ENCODE data around the gene RPL26.
"Not testable (repeated sequence)": the region's sequence is repeated elsewhere in the genome, so short reads cannot be mapped to it uniquely, and the experiment has no call there.

RPL26 gene

DNA sequence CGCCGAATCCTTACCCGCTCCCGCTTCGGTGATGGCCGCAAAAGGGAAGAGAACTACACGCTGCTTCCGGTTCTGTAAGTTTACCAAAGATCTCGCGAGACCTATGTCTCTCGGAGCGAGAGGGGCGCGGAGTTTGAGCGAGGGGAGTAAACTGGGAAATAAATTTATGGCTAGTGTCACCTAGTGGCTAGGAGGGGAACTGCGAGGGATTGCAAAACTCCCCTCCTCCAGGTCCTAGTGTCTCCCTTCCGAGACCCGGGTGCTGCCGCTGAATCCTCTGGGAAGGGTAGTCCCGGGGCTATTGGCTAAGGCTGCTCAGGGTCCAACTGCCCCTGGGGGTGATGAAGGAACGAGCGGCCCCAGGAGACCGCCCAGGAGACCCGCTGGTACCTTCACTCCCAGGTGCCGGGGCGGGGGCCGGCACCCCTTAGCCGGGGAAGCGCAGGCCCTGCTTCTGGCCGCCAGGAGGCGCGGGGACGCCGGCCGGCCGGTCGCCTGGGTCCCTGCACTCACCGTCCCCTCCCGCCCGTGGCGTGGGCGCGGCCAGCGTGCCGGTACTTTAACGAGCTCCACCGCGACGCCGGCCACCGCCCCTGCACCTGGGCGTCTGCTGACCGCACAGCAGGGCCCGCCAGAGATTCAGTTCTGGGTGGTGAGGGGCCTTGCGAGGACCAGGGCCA, at the start of gene RPL26:
Gene RPL26, minus strand, starts transcription at position 51 of the 680 bp plus-strand sequence. CDS start 883 bp downstream, outside the sequence.
- DNase-seq: peak; percentile 84

DNA sequence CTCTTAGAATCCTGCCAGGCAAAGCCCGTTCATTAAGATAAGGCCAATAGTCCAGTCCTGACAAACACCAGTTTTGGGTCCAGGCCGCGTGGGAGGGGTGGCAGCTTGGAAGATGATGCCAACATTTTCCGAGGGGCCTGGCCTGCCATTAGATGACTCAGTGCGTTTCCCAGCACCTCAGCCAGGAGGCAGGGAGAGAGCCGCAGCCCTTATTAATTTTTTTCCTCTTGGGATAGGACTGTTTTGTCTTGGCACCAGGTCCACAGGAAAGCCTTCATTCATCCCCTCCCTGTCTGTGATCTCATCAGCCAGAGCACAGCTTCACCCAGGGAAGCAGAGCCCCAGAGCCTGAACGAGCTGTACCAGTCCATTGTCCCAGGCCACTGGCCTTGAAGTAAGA, 48.0 kb upstream of the RPL26 start:
- no peak for DNase-seq

DNA sequence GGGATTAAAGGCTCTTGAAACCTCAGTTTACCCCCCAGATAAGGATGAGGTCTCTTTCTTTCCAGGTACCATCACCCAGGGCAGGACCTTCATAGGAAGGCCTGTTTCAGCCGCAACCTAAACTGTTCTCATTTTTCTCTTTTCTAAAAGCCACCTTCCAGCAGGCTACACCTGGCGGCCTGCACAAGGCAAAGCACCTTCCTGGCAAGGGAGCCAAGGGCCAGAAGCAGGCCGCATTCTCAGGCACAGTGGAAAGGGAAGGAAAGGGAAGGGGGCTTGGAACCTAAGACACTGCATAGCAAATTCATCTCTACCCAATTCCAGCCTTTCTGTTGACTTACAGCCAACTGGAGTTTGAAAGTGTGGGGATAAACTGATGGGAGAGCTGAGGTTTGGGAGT, 43.8 kb upstream of the RPL26 start:
- no peak for DNase-seq

DNA sequence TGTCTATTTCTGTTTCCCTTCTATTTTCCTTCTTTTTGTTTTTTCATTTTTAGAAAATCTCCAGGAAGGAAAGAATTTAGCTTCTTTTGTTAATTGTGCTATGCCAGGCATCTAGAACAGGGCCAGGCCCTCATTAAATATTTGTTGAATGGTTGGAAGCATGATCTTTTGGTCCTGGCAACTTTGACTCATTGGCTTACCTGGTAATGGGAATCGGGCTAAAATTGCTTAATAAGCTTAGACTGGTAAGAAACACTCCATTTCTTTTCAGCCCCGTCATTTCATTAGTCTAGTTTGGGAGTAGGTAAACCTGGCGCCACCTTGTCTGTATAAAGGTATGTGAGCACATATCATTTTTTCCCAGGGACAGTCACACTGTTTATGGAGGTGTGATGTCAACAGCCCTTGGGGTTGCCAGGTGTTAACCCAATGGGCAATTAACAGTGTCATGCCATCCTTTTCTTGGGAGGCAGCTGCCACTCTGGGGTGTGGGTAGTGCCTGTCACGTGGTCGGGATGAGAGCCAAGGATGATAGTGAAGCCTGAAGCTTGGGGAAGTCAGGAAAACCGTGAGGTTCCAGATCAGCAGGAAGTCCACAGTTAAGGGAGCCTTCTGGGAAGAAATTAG, 43.2 kb upstream of the RPL26 start:
- no peak for DNase-seq

DNA sequence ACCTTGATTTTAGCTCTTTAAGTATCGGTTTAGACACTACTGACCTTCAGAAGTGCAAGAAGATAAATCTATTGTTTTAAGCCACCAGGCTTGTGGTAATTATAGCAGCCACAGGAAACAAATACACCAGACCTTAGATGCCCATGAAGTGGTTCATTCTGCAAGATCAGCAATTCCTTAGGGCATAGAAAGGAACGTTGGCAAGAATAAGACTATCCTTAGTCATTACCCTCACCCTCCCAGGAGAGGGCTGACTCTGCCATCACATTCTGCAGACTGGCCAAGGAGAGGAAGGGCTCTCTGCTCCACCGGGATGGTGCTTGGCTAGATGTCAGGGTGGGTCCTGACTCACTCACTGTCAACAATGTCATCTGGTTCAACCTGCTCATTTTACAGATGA, 38.6 kb upstream of the RPL26 start:
- no peak for DNase-seq

DNA sequence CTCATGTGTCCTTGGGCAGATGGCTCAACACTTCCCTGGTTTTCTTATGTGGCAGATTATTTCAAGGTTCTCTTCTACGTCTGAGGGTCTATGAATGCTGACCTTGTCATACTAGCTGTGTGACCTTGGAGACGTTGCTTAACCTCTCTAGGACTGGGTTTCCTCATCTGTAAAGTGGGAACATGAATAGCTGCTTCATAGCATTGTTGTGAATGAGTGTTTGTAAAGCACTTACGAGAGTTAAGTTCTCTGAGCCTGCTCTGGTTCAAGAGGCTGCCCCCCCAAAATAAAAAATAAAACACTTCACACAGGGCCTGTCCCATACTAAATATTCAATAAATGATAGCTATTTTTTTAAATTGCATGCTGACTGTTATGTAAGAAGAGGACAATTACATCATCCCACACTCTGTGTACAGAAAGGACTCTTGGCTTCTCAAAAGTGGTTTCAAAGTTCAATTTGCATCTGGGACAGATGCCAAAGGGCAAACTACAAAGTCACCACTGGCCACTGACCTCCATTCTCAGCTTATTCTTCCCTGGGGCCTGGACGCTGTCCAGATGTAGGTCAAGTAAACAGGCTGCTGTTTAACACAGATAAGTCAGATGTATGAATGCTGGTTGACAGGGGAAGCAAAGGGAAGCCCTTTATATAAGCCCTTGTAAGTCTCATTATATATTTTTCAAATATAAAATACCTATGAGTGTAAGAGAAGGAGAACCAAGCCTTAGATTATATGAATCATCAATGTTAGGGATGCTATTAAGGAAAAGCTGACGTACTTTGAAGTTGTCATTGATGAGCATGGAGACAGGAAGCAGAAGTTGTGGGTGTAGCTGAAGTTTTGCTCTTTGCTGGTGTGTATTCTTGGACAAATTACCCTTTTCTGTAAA, 37.3 kb upstream of the RPL26 start:
- DNase-seq: no peak

DNA sequence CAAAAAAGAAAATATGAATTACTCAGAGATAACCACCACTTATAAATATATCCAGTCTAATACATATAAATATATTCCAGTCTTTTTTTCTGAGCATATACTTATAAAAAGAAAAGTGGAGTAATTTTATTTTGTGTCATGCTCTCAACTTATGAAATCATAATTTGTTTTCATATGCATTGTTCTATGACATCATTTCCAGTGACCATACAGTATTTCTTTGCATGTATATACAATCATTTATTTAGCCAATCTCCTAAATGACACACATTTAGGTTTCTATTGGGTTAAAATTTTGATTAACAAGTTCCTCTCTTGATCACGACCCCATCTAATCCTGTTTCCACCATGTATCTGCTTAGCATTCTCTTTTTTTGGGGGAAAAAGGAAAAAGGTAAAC, 36.3 kb upstream of the RPL26 start:
- DNase-seq: no peak

DNA sequence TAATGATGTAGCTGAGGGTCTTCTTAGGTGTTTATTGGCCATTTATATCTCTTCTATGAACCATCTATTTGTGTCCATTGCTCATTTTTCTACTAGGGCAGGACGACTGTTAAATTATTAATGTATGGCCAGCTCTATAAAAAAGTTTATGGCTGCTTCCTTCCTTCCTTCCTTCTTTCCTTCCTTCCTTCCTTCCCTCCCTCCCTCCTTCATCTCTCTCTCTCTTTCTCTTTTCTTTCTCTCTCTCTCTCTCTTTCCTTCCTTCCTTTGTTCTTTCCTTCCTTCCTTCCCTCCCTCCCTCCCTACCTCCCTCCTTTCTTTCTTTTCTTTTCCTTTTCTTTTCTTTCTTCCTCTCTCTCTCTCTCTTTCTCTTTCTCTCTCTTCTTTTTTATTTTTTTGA, 35.5 kb upstream of the RPL26 start:
- no peak for DNase-seq

DNA sequence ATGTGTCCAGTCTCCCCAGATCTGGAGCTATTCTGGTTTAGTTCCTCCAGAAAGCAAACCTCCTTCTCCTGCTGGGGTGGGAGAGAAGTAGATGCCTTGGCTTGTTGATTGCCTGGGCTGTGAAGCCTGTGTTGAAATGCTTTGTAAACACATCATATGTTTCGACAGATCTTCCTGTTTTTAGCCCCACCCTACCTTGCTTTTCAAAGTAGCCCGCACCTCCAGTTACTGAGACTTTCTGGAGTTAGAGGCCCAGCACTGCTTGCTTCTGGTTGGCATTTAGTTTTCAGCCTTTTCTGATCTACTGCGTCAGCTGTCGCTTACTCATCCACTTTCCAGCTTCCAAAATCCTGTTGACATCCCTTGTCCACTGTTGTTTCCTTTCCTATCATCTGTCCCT, 34.8 kb upstream of the RPL26 start:
- no peak for DNase-seq

DNA sequence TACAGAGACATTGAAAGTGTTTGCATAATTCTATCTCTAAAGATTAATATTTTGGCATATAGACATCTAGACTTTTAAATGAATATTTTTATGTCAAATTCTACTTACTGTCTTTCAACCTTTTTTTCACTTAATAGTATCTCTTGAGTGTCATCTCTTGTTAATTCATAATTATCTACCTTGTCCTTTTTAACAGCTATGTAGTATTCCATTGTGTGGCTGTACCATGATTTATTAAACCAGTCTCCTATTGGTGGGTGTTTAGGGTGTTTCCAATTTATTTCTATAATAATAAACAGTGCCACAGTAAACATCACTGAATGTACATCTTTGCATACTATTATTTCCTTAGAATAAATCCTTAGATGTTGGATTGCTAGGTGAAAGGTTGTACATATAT, 30.9 kb upstream of the RPL26 start:
- DNase-seq: no peak

DNA sequence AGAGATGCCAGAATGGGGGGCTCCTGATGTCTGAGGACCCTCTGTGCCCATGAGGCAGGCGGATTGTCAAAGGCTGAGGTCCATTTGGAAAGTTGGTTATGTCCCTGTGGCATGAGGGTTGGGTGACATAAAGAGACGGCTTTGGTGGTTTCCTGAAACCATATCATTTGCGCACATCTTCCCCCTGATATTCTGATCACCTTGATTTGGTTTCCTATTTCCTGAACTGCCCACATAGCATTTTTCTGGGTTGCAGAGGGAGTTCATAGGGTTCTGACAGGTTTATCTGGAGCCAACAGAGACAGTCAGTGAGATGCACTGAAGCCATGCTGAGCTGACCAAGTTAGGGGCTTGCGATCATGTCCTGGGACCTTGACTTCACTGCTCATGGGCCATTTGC, 30.3 kb upstream of the RPL26 start:
- no peak for DNase-seq

DNA sequence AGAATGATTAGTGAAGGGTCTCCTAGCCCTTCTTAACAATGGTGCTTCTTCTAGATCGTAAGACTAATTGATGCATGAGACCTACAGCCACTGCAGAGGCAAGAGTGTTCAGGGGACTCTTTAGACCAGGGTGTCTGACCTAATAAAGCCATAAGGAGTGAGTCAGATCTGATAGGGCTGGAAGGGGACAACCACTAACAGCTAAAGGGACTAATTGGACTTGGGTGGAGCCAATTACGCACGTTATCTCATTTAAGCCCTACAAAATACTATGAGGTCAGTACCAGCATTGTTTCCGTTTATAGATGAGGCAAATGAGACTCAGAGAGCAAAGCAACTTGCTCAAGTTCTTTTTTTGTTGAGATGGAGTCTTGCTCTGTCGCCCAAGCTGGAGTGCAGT, 29.1 kb upstream of the RPL26 start:
- DNase-seq: no peak

DNA sequence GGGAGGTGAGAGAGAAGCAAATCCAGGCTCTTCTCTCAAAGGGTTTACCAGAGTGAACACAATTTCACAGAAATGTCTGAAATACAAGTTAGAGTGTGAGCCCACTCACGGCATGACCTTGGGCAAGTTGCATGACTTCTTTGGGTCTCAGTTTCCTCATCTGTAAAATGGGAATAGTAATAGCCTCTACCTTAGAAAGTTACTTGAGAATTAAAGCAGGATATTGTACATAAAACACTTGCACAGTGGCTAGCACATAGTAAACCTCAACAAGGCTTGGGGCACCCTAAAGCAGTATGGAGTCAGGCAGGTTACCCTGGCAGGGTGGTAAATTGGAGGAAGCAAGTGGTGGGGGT, 27.9 kb upstream of the RPL26 start:
- DNase-seq: no peak

DNA sequence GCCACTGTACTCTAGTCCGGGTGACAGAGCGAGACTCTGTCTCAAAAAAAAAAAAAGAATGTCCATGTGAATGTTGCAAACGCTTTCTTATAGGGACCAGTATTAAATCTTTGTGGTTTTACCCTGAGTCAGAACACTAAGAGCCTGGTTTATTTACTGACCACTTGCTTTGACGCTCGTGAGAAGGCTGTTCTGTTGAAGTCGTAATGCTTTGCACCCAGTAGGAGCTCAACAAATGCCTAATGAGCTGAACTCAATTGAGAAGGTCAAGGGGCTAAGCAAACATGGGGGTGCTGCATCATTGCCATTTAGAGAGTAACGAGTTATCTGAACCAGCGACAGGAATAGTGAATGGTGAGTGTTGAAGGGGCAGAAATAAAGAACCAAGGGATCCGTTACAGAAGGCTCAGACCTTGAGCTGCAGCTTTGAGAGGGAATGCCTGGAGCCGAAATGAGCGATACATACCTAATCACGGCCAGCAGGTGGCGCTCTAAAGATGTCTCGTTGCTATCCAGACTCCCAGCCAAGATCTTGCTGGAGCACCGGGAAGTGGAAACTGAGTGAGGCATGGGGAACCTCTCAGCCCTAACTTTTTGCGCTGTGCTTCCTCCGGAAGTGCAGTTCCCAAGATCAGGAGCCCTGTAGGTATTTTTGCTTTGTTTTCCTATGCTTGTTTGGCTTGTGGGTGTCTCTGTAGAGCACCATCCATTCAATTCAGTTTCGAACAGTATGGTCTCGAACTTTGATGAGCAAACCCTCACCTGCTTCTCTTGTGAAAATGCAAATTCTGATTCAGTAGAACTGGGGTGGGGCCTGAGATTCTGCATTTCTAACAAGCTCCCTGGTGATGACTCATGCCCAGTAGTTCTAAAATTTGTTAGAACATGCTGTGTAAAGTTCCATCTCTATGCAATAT, 27.2 kb upstream of the RPL26 start:
- DNase-seq: peak; percentile 5

DNA sequence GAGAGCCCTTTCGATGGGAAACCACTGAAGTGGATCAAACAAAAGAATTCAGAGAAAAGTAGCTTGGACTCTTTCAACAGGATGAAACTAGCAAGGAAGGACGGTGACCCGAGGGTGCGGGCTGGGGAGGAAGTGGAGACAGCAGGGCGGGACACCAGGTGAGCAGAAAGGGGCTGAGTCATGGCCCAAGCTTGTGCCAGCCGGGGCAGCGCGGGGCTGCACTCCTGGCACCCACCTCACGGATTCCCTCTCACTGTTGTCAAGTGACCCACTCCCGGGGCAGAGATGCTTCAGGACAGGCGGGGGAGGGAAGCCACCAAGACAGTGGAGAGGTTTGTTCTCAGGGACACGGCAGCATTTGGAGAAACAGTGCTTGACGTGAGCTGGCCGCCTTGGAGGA, 25.4 kb upstream of the RPL26 start:
- no peak for DNase-seq

DNA sequence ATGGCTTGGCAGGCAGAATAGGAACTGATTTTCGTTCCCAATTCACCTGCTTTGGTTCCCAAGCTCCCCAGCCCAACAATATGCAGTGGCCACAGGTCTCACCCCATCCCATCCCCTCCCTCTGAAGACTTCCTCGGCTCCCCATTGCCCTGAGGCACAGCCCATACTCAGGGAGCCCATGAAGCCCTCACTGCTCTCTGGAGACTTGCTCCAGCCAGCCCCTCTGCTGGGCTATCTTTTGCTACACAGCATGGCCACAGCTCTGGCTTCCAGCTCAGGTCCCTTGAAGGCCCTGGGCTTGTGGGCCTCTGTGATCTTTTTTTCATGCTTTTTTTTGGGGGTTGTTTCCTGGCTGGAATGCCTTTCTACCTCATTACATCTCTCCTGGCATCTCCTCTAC, 23.2 kb upstream of the RPL26 start:
- DNase-seq: no peak

DNA sequence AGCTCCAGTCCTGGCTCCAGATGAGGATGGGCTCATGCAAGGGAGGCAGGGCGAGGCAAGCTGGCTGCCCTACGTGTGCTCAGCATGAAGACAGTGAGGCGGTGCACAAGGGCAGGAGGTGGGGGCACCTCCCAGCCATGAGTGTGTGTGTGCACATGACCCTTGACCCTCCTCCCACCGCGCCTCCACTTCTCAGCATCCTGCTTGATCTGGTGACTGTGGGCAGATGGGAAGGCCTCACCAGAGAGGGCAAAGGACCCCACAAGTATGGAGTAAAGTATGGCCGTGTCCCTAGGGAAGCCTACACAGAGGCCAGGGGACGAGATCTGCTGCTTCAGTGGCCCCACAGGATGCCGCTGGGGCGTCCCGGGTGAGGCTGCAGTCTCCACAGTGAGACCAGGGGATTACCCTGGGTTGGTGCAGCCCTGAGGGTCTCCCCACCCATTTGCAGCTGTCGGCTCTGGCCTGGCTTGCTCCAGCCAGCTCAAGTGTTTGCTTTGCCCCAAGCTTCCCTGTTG, 22.6 kb upstream of the RPL26 start:
- DNase-seq: no peak

DNA sequence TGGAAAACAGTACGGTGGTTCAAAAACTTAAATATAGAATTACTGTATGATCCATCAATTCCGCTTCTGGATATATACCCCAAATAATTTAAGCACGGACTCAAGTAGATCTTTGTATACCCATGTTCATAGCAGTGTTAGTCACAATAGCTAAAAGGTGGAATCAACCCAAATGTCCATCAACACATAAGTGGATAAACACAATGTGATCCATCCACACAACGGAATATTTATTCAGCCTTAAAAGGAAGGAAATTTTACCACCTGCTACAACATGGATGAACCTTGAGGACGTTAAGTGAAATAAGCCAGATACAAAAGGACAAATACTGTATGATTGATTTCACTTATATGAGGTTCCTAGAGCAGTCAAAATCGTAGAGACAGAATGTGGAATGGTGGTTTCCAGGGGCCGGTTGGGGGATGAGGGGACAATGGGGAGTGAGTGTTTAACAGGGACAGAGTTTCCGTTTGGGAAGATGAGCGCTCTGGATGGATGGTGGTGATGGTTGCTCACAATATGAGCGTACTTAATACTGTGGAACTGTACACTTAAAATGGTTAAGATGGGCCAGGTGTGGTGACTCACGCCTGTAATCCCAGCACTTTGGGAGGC, 20.0 kb upstream of the RPL26 start:
- no peak for DNase-seq

DNA sequence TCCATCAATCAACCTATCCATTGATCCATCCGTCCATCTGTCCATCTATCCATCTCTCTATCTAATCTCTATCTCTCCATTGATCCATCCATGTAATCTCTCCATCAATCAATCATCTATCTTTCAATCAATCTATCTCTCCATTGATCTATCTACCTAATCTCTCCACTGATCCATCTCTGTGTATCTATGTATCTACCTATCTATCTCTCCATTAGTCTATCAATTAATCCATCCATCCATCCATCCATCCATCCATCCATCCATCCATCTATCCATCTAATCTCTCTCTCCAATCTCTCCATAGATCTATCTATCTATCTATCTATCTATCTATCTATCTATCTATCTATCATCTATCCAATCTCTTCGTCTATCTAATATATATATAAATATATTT, 18.1 kb upstream of the RPL26 start:
- no peak for DNase-seq

DNA sequence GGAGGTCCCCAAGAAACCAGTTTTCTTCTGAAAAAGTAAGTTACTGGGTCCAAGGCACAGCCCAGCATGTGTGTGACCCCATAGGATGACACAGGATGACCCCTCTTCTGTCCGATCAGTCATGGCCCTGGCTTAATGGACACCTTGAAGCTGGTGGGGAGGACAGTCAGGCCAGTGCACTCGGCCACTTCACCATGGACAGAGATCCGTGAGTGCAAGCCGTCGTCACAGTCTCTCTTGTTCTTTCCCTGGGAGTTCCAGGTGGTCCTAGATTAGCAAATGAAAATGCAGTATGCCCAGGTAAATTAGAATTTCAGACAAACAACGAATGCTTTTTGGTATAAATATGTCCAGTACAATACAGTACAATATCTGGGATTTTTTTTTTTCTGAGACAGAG, 16.0 kb upstream of the RPL26 start:
- DNase-seq: no peak

DNA sequence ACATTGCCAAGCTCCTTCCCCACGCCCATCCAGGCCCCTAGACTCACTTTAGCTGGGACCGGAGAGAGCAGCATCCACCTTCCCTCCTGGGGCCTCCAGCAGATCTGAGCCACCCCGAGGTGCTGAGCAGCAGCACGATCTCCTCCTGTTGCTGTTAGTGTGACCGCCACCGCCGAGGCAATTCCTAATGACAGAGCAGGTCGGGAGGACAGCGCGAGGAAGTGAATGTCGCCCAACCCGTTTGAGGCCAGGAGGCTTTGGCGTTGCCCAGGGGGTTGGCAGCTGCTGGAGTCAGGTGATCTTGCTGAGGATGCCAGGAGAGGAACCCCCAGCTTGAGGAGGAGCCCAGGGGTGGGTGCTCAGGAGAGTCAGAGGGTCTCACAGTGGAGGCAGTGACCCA, 14.6 kb upstream of the RPL26 start, which contains the start of gene RNF222:
Gene RNF222, minus strand, starts transcription at position 192 of the 400 bp plus-strand sequence. CDS start 4,366 bp downstream, outside the sequence.
- DNase-seq: no peak

DNA sequence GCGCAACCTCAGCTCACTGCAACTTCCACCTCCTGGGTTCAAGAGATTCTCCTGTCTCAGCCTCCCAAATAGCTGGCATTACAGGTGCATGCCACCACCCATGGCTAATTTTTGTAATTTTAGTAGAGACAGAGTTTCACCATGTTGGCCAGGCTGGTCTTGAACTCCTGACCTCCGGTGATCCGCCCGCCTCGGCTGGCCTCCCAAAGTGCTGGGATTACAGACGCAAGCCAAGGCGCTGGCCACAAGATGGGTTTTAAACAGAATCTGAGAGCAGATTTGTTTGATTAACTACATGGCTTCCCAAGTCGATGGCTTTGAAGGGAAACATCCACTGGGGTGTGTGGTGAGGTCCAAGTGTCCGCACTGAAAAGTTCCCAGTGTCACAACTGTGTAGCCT, 11.5 kb upstream of the RPL26 start:
- DNase-seq: not testable (repeated sequence)
